ENCODE data around the gene SNPH. TPM values are rescaled to one million over a fixed set of nuclear protein-coding genes. Genes with fewer than 3 reads are reported as not detected.

The SNPH gene
- total RNA-seq, 2 experiments from 2014 or later, result 12.8 to 13.0 TPM

DNA sequence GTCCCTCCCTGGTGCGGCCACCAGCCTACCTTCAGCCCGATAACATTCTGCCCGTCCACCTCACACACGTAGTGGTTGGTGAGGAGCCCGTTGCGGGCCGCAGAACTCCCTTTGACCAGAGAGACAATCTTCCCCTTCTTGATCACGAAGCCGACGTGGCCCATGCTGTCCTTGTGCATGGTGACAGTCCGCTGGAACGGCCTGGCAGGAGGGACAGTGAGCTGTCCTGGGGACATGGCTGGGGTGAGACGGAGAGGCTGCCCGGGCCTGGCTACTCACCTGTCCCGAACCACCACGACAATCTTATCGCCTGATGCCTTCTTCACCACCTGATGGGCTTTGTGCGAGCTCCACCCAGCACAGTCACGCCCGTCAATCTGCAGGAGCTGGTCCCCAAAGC is 46.2 kb downstream of the SNPH start:
- H3K4me1 ChIP-seq (ENCODE audit: insufficient read depth, low read length), result peaks cover 7% of the 10 kb centered on the region
- no peaks in the 10 kb centered on the region for H3K36me3 ChIP-seq (ENCODE audit: insufficient read depth, low read length)
- Mint-ChIP-seq H3K27me3 (no peaks in the 10 kb centered on the region), H3K36me3 (ENCODE audit: low read depth) (peaks cover 5% of the 10 kb centered on the region), H3K4me1 (ENCODE audit: low read depth) (no peaks in the 10 kb centered on the region), H3K27ac (no peak overlapping the region), H3K4me3 (no peak overlapping the region), H3K9me3 (no peaks in the 10 kb centered on the region)
- ChIA-PET CTCF (interaction anchor here (1.2 kb wide), 1 partner anchor 125 kb away, joined by 7 read pairs; no protein-coding TSS in a partner anchor), POLR2A (interaction anchor here (1.2 kb wide), 1 partner anchor 126 kb away, joined by 3 read pairs; no protein-coding TSS in a partner anchor)
- no peak overlapping the region for H3K4me3 ChIP-seq (ENCODE audit: low read length)
- DNase-seq, result no peak
- ATAC-seq (ENCODE audit: poor library complexity), result no peak
- no peak overlapping the region for H3K27ac ChIP-seq (ENCODE audit: low read depth in 1 of 2, low read length in 2 of 2)
- TF ChIP-seq, protein P1, sequence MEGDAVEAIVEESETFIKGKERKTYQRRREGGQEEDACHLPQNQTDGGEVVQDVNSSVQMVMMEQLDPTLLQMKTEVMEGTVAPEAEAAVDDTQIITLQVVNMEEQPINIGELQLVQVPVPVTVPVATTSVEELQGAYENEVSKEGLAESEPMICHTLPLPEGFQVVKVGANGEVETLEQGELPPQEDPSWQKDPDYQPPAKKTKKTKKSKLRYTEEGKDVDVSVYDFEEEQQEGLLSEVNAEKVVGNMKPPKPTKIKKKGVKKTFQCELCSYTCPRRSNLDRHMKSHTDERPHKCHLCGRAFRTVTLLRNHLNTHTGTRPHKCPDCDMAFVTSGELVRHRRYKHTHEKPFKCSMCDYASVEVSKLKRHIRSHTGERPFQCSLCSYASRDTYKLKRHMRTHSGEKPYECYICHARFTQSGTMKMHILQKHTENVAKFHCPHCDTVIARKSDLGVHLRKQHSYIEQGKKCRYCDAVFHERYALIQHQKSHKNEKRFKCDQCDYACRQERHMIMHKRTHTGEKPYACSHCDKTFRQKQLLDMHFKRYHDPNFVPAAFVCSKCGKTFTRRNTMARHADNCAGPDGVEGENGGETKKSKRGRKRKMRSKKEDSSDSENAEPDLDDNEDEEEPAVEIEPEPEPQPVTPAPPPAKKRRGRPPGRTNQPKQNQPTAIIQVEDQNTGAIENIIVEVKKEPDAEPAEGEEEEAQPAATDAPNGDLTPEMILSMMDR (IDR thresholded peaks at IDR 0.05), result no peak
- peaks cover 0 to 6% of the 10 kb centered on the region in 2 experiments for H3K9me3 ChIP-seq (ENCODE audit: control insufficient read depth in 1 of 2, insufficient read depth in 1 of 2, low read length in 2 of 2)
- intact Hi-C loops (cut with DNase I, micrococcal nuclease), result loop anchor here (5.0 to 10.0 kb wide), 4 partner anchors 80 to 462 kb away; partner anchors contain the start of genes FKBP1A (in 1 of the 2) and RAD21L1 (in 1 of the 2)
- no peaks in the 10 kb centered on the region for H3K27me3 ChIP-seq (ENCODE audit: control insufficient read depth in 1 of 2, insufficient read depth in 2 of 2, low read length in 2 of 2)

DNA sequence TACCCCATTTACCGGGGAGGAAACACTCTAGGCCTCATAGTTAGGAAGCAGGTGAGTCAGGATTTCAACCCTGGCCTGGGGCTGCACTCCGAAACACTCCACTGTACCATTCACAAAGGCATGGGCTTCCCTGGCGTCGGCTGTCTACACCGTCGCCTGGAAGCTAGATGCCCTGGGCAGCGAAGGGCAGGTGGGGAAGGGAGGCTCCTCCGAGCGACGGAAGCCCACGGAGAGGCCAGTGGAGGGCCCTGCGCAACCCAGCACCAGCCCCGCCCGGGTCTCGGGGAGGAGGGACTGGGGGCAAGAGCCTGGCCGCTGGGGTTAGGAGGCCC is 46.8 kb downstream of the SNPH start:
- no peaks in the 10 kb centered on the region for H3K4me1 Mint-ChIP-seq (ENCODE audit: low read depth)
- no peak overlapping the region for H3K27ac Mint-ChIP-seq
- POLR2A ChIA-PET, result interaction anchor here (1.2 kb wide), 1 partner anchor 126 kb away, joined by 3 read pairs; no protein-coding TSS in a partner anchor
- intact Hi-C loops (cut with DNase I, micrococcal nuclease), result loop anchor here (1.0 to 10.0 kb wide), 6 partner anchors 79 to 462 kb away; partner anchors contain the start of genes FKBP1A (in 1 of the 2) and RAD21L1 (in 1 of the 2)
- H3K27me3 ChIP-seq (ENCODE audit: control insufficient read depth in 1 of 2, insufficient read depth in 2 of 2, low read length in 2 of 2), result no peaks in the 10 kb centered on the region
- H3K4me3 Mint-ChIP-seq, result no peak overlapping the region
- peaks cover 3% of the 10 kb centered on the region for H3K36me3 Mint-ChIP-seq (ENCODE audit: low read depth)
- CTCF ChIA-PET, result interaction anchor here (1.1 to 1.2 kb wide), 2 partner anchors 12 to 124 kb away, joined by 7 read pairs; no protein-coding TSS in a partner anchor
- H3K4me3 ChIP-seq (ENCODE audit: low read length), result no peak overlapping the region
- H3K27ac ChIP-seq (ENCODE audit: low read depth in 1 of 2, low read length in 2 of 2), result no peak overlapping the region
- peaks cover 0 to 6% of the 10 kb centered on the region in 2 experiments for H3K9me3 ChIP-seq (ENCODE audit: control insufficient read depth in 1 of 2, insufficient read depth in 1 of 2, low read length in 2 of 2)
- H3K36me3 ChIP-seq (ENCODE audit: insufficient read depth, low read length), result no peaks in the 10 kb centered on the region
- DNase-seq (no peak), ATAC-seq (ENCODE audit: poor library complexity) (no peak)
- TF ChIP-seq, protein P1 (IDR thresholded peaks at IDR 0.05), result no peak
- peaks cover 11% of the 10 kb centered on the region for H3K4me1 ChIP-seq (ENCODE audit: insufficient read depth, low read length)
- no peaks in the 10 kb centered on the region for H3K27me3 Mint-ChIP-seq
- no peaks in the 10 kb centered on the region for H3K9me3 Mint-ChIP-seq

DNA sequence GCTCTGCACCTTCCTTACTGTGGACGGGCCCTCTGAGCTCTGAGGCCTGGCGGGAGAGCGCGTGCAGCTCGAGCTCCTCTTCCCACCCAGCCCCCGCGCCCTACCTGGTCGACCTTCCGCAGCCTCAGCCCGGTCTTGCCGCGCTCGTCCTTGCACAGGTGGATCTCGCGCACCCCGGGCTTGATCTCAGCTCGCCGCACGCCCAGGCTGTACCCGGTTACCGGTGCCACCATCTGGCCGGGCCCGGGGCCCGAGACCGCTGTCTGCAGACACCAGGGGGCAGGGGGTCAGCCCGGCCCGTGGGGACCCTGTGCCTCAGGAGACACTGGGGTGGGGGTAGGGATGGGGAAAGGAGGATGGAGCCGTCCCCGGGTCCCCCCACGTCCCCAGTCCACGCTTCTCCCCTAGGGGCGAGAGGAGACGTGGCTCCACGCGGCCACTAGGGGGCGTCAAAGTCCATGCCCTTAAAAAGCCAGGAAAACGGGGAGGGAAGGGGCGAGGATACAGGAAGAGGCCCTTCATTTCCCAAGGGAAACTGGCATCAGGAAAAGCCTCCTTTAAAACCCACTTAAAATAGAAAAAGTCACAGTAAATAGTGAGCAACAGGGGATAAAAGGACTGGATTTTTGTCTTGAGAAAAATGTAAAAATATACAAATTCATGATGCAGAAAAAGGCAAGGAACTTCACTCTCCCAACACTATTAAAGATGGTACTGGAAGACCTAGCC is 47.3 kb downstream of the SNPH start:
- no peaks in the 10 kb centered on the region for H3K27me3 ChIP-seq (ENCODE audit: control insufficient read depth in 1 of 2, insufficient read depth in 2 of 2, low read length in 2 of 2)
- ChIA-PET POLR2A (interaction anchor here (1.2 kb wide), 1 partner anchor 125 kb away, joined by 3 read pairs; no protein-coding TSS in a partner anchor), CTCF (interaction anchor here (1.1 to 1.2 kb wide), 2 partner anchors 12 to 123 kb away, joined by 7 read pairs; no protein-coding TSS in a partner anchor)
- peaks cover 11% of the 10 kb centered on the region for H3K4me1 ChIP-seq (ENCODE audit: insufficient read depth, low read length)
- no peaks in the 10 kb centered on the region for H3K36me3 ChIP-seq (ENCODE audit: insufficient read depth, low read length)
- Mint-ChIP-seq H3K27ac (no peak overlapping the region), H3K36me3 (ENCODE audit: low read depth) (no peaks in the 10 kb centered on the region), H3K27me3 (no peaks in the 10 kb centered on the region), H3K4me1 (ENCODE audit: low read depth) (no peaks in the 10 kb centered on the region), H3K9me3 (no peaks in the 10 kb centered on the region), H3K4me3 (no peak overlapping the region)
- ATAC-seq (ENCODE audit: poor library complexity), result peak; percentile 81
- peaks cover 0 to 6% of the 10 kb centered on the region in 2 experiments for H3K9me3 ChIP-seq (ENCODE audit: control insufficient read depth in 1 of 2, insufficient read depth in 1 of 2, low read length in 2 of 2)
- TF ChIP-seq, protein P1 (IDR thresholded peaks at IDR 0.05), result peak; percentile 98
- H3K4me3 ChIP-seq (ENCODE audit: low read length), result peak overlapping the region; percentile 1
- peak; percentile 52 to 83 (median 59) for DNase-seq
- intact Hi-C loops (cut with DNase I, micrococcal nuclease), result loop anchor here (1.0 to 10.0 kb wide), 6 partner anchors 79 to 461 kb away; partner anchors contain the start of genes FKBP1A (in 1 of the 2) and RAD21L1 (in 1 of the 2)
- H3K27ac ChIP-seq (ENCODE audit: low read depth in 1 of 2, low read length in 2 of 2), result no peak overlapping the region

Data from CD4-positive, alpha-beta T cell (primary cell).